Activated gamma-delta T cell (primary cell): ENCODE results near the gene YWHAE.
"Not testable (repeated sequence)": the region's sequence is repeated elsewhere in the genome, so short reads cannot be mapped to it uniquely, and the experiment has no call there.

Source experiments
- DNase-seq: peaks from one replicate; lab custom pipeline; 2025; lab: John Stamatoyannopoulos, UW

The YWHAE gene

GRCh38 chr17:1325766-1326165, 74.3 kb downstream of the YWHAE start:
- DNase-seq: no peak

GRCh38 chr17:1324201-1324771, 75.7 kb downstream of the YWHAE start:
- no peak for DNase-seq

- no peak for DNase-seq
Measured at GRCh38 chr17:1323336-1323735, 76.7 kb downstream of the YWHAE start.

GRCh38 chr17:1322480-1322879, 77.5 kb downstream of the YWHAE start:
- no peak for DNase-seq

- DNase-seq: no peak
Measured at GRCh38 chr17:1322014-1322428, 78.0 kb downstream of the YWHAE start.

GRCh38 chr17:1315891-1316403, 84.1 kb downstream of the YWHAE start:
- DNase-seq: no peak

GRCh38 chr17:1315409-1315808, 84.6 kb downstream of the YWHAE start:
- no peak for DNase-seq

- no peak for DNase-seq
Measured at GRCh38 chr17:1313270-1314005, 86.6 kb downstream of the YWHAE start.

- DNase-seq: no peak
Measured at GRCh38 chr17:1312261-1312870, 87.7 kb downstream of the YWHAE start.

GRCh38 chr17:1307829-1308228, 92.2 kb downstream of the YWHAE start:
- not testable (repeated sequence) for DNase-seq

- DNase-seq: no peak
Measured at GRCh38 chr17:1304962-1305563, 95.0 kb downstream of the YWHAE start.

GRCh38 chr17:1304522-1304921, 95.5 kb downstream of the YWHAE start:
- DNase-seq: no peak

GRCh38 chr17:1302761-1303160, 97.3 kb downstream of the YWHAE start:
- DNase-seq: no peak

- no peak for DNase-seq
Measured at GRCh38 chr17:1301546-1301945, 98.5 kb downstream of the YWHAE start.

- no peak for DNase-seq
Measured at GRCh38 chr17:1300371-1300905, 99.6 kb downstream of the YWHAE start.

- DNase-seq: no peak
Measured at GRCh38 chr17:1299552-1300370, 100.3 kb downstream of the YWHAE start.

GRCh38 chr17:1298606-1299005, 101.4 kb downstream of the YWHAE start:
- no peak for DNase-seq
